Endothelial cell of umbilical vein (primary cell): ENCODE results near the gene HUWE1. TPM values are rescaled to one million over a fixed set of nuclear protein-coding genes. Genes with fewer than 3 reads are reported as not detected.

Experiments
- BruUV-seq: library from RNA; stranded (reverse); fragments of 400-500 nt; replicated peaks from 2 replicates; lab custom pipeline; 2021; lab: Mats Ljungman, UMichigan
- CTCF ChIA-PET: fragments of 300-600, 350-600 bp; sonication (Branson Sonifier 250); formaldehyde crosslinking; loops from one replicate; lab custom pipeline; 2021; ENCODE audit warnings: antibody characterized with exemption, inconsistent platforms; lab: Charles Lee
- POLR2A ChIA-PET: fragments of 300-600, 350-600 bp; sonication (Branson Sonifier 250); formaldehyde crosslinking; loops from one replicate; lab custom pipeline; 2021; ENCODE audit warnings: antibody characterized with exemption, inconsistent platforms; lab: Charles Lee
- DNase-seq: peaks from one replicate; pipeline ENCODE4 v3.0.0-alpha.2; 2011; ENCODE audit warnings: low read depth, low spot score
- FAIRE-seq: peaks from 2 replicates; lab custom pipeline; 2011; peaks lifted over from hg19 to GRCh38; lab: Jason Lieb, UNC
- H2AFZ ChIP-seq: 2 replicates; pipeline ENCODE4 v1.6.0; 2012; ENCODE audit warnings: low read depth, low read length, control low read depth, inconsistent platforms
- H3K27ac ChIP-seq: 2 replicates; pipeline ENCODE4 v1.5.1; 2011; ENCODE audit warnings: low read depth, mild to moderate bottlenecking, control low read depth, low read length, moderate library complexity; ENCODE audit not compliant: insufficient read depth
- H3K27me3 ChIP-seq, 2 experiments: 2 replicates each; pipeline versions ENCODE4 v1.6.0 to v1.6.1; 2011; ENCODE audit warnings: low read length in 2 of 2, mixed read lengths in 1 of 2; ENCODE audit not compliant: control insufficient read depth in 2 of 2, insufficient read depth in 2 of 2
- H3K36me3 ChIP-seq, 2 experiments: 2 replicates in 1 of 2; 3 replicates in 1 of 2; pipeline ENCODE4 v1.5.1; 2011; ENCODE audit warnings: low read length in 2 of 2, mild to moderate bottlenecking in 1 of 2, moderate library complexity in 1 of 2; ENCODE audit not compliant: control insufficient read depth in 2 of 2, insufficient read depth in 2 of 2; ENCODE audit errors: extremely low read depth in 1 of 2
- H3K4me1 ChIP-seq: 3 replicates; pipeline ENCODE4 v1.5.1; 2011; ENCODE audit warnings: mild to moderate bottlenecking, low read length; ENCODE audit not compliant: control insufficient read depth, insufficient read depth; ENCODE audit errors: extremely low read depth
- H3K4me2 ChIP-seq: 2 replicates; pipeline ENCODE4 v1.6.1; 2011; ENCODE audit warnings: low read length, control low read depth, mixed read lengths; ENCODE audit not compliant: insufficient read depth
- H3K4me3 ChIP-seq, 3 experiments: fragments of 200-600 bp in 1 of 3; sonication (generic), shearing (Covaris generic) in 1 of 3; replicated peaks in 1 of 3; 2 replicates each; pipeline ENCODE4 v1.5.1; 2011 to 2016; ENCODE audit warnings: control low read depth in 3 of 3, low read length in 3 of 3, mild to moderate bottlenecking in 2 of 3, inconsistent platforms in 1 of 3, low read depth in 1 of 3, moderate library complexity in 1 of 3; ENCODE audit not compliant: insufficient read depth in 1 of 3
- H3K79me2 ChIP-seq: 2 replicates; pipeline ENCODE4 v1.6.0; 2012; ENCODE audit warnings: low read length, inconsistent platforms; ENCODE audit not compliant: control insufficient read depth, insufficient read depth
- H3K9ac ChIP-seq: replicated peaks from 2 replicates; pipeline ENCODE3; 2011; ENCODE audit warnings: low read length, control low read depth; ENCODE audit not compliant: insufficient read depth; ENCODE audit errors: extremely low read depth
- H3K9me1 ChIP-seq: replicated peaks from 3 replicates; pipeline ENCODE4 v1.6.0; 2011; ENCODE audit warnings: mild to moderate bottlenecking, low read length; ENCODE audit not compliant: control insufficient read depth, insufficient read depth; ENCODE audit errors: extremely low read depth
- H3K9me3 ChIP-seq: replicated peaks from 2 replicates; pipeline ENCODE4 v1.5.1; 2012; ENCODE audit warnings: low read length, inconsistent platforms; ENCODE audit not compliant: control insufficient read depth, insufficient read depth
- H4K20me1 ChIP-seq: replicated peaks from 2 replicates; pipeline ENCODE3; 2011; ENCODE audit warnings: mild to moderate bottlenecking, low read length; ENCODE audit not compliant: control insufficient read depth, insufficient read depth; ENCODE audit errors: extremely low read depth
- EZH2 ChIP-seq: IDR thresholded peaks from 2 replicates; pipeline ENCODE4 v1.6.1; 2012; ENCODE audit warnings: borderline replicate concordance, low read depth, mild to moderate bottlenecking, moderate library complexity, low read length, inconsistent platforms; ENCODE audit not compliant: severe bottlenecking
- FOS ChIP-seq: IDR thresholded peaks from 2 replicates; pipeline ENCODE4 v1.6.1; 2011; ENCODE audit warnings: mild to moderate bottlenecking, low read length, moderate library complexity, borderline replicate concordance; ENCODE audit not compliant: insufficient read depth
- GATA2 ChIP-seq: IDR thresholded peaks from 2 replicates; pipeline ENCODE4 v1.7.0; 2011; ENCODE audit warnings: low read depth, mild to moderate bottlenecking, moderate library complexity, mixed read lengths, low read length; ENCODE audit not compliant: insufficient read length, insufficient read depth
- JUN ChIP-seq: IDR thresholded peaks from 2 replicates; pipeline ENCODE4 v1.6.1; 2011; ENCODE audit warnings: borderline replicate concordance, low read depth; ENCODE audit not compliant: insufficient read length, insufficient read depth
- MYC ChIP-seq: IDR thresholded peaks from one replicate; pipeline ENCODE4 v1.6.1; 2011; ENCODE audit warnings: mild to moderate bottlenecking, low read depth, low read length
- POLR2A ChIP-seq: IDR thresholded peaks from 2 replicates; pipeline ENCODE4 v1.6.1; 2012; ENCODE audit warnings: low read depth, mild to moderate bottlenecking, control low read depth, low read length
- POLR2AphosphoS5 ChIP-seq: IDR thresholded peaks from 2 replicates; pipeline ENCODE4 v1.6.1; 2012; ENCODE audit warnings: low read depth, mild to moderate bottlenecking, control low read depth, low read length, moderate library complexity; ENCODE audit not compliant: insufficient read depth
- dilution Hi-C: fragments of 300-500 bp; cut with MboI; formaldehyde crosslinking; loops from one replicate; pipeline ENCODE4 v1.15.0; 2019; ENCODE audit warnings: low sequenced_read_pairs; ENCODE audit not compliant: extremely low pct_ligation_motif_present
- intact Hi-C: fragments of 100-400 bp; cut with micrococcal nuclease; formaldehyde crosslinking; loops from one replicate; pipeline ENCODE4 v1.10.0; 2022
- polyA plus RNA-seq, 4 experiments: library from polyadenylated mRNA; depleted of rRNA in 3 of 4; stranded (reverse) in 3 of 4; unstranded in 1 of 4; fragments of >200 nt; gene quantifications; 2 replicates each; pipeline versions ENCODE4 v1.2.1 to v1.2.3, GENCODE V29; 2011 to 2012; ENCODE audit warnings: missing spikeins in 1 of 4
- total RNA-seq: library from RNA; stranded (reverse); gene quantifications from 2 replicates; pipeline ENCODE4 v1.2.3, GENCODE V29; 2021
- TF ChIP-seq, protein P1 (sequence below): IDR thresholded peaks from 2 replicates; pipeline ENCODE4 v1.6.1; 2011; ENCODE audit not compliant: insufficient read depth, insufficient read length
- TF ChIP-seq, protein P2 (sequence below), 2 donors: IDR thresholded peaks; 1 replicate in 1 of 2; 2 replicates in 1 of 2; pipeline ENCODE4 v1.5.1; 2011; ENCODE audit warnings: low read length in 2 of 2, mild to moderate bottlenecking in 2 of 2, moderate library complexity in 2 of 2, control low read depth in 1 of 2, inconsistent platforms in 1 of 2, low read depth in 1 of 2; ENCODE audit not compliant: insufficient read depth in 1 of 2; ENCODE audit errors: extremely low read depth in 1 of 2

Gene HUWE1
- total and polyA plus RNA-seq, 2 donors (not counting 3 experiments of a cell fraction or from before 2014, with no cell fraction given), result 66.6 to 210 TPM

DNA sequence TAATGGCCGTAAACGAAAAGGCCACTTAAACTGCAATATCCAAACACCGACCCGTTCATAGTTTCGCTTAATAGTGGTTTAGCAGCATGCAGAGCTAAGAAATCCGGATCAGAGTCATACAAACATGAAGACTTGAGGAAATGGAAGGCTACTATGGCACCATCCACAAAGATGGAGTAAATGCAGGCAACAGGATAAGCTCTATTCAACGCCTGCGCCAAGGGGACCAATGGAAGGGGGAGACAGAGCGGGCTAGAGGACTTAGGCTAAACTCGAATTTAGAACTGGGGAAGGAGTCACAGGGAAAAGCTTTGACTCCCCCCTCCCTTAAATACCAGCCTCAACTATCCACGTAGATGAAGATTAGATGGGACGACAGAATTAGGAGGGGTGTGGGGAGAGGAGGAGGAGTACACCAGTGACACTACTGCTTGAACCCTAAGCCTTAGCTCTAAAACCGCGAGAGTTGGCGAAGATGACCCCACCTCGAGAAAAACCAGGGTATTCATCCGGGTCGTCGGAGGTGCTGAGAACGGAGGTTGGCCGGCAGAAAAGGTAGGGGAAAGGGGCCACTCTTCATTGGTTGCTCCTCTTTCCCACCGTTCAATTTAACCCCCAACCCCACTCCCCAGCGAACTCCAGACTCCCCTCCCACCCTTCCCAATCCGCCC, 3.5 kb downstream of the HUWE1 start:
- Histone ChIP-seq H3K4me1 (peaks cover 23% of the 10 kb centered on the region), H3K36me3 (peaks cover 3 to 5% of the 10 kb centered on the region in 2 experiments), H3K9me3 (no peaks in the 10 kb centered on the region), H3K4me3 (peak overlapping the region; percentile 79 to 98 (median 92)), H4K20me1 (peaks cover 8% of the 10 kb centered on the region), H3K79me2 (peaks cover 64% of the 10 kb centered on the region), H3K27ac (peak overlapping the region; percentile 88), H3K4me2 (peak overlapping the region; percentile 99), H3K9me1 (no peaks in the 10 kb centered on the region), H3K27me3 (no peaks in the 10 kb centered on the region), H3K9ac (peak overlapping the region; percentile 98), H2AFZ (no peak overlapping the region)
- ChIA-PET POLR2A (interaction anchor here (0.8 to 0.9 kb wide), 2 partner anchors 13 to 17 kb away, joined by 3 read pairs; no protein-coding TSS in a partner anchor), CTCF (interaction anchor here (0.5 to 1.7 kb wide), 3 partner anchors 9 to 296 kb away, joined by 3 to 5 read pairs (median 3); no protein-coding TSS in a partner anchor)
- peak; percentile 57 for DNase-seq
- BruUV-seq, result no TSS peak
- TF ChIP-seq POLR2AphosphoS5 (peak; percentile 26), POLR2A (peak; percentile 26), MYC (no peak)
- dilution Hi-C loops, result no loop called here
- intact Hi-C loops, result loop anchor here (5.0 to 10.0 kb wide), 4 partner anchors 261 to 1482 kb away; partner anchors contain the start of genes FAM120C, MAGED2, RIBC1 and SMC1A
- FAIRE-seq, result peak; percentile 28

DNA sequence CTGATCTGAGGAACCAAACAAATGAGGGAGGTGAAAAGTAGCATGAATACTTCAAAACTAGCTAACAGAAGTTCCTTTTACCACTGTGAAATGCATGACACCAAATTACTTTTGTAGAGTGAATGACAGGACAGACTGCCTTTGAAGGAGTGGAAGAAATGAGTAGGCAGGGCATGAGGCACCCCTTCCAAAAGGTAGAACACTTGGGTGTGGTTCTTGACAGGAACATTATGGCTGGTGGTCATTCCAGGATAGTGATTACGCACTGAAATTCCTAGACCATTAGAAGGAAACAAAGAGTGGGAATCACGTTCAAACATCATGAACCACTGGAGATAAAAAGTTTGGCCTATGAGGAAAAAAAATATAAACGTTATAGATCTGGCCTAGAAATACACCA, 4.9 kb downstream of the HUWE1 start:
- FAIRE-seq, result no peak
- TF ChIP-seq POLR2AphosphoS5 (no peak), EZH2 (no peak), MYC (no peak), FOS (no peak), POLR2A (no peak), GATA2 (no peak), JUN (no peak)
- TF ChIP-seq, protein P1, sequence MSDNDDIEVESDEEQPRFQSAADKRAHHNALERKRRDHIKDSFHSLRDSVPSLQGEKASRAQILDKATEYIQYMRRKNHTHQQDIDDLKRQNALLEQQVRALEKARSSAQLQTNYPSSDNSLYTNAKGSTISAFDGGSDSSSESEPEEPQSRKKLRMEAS, result no peak
- TF ChIP-seq, protein P2, sequence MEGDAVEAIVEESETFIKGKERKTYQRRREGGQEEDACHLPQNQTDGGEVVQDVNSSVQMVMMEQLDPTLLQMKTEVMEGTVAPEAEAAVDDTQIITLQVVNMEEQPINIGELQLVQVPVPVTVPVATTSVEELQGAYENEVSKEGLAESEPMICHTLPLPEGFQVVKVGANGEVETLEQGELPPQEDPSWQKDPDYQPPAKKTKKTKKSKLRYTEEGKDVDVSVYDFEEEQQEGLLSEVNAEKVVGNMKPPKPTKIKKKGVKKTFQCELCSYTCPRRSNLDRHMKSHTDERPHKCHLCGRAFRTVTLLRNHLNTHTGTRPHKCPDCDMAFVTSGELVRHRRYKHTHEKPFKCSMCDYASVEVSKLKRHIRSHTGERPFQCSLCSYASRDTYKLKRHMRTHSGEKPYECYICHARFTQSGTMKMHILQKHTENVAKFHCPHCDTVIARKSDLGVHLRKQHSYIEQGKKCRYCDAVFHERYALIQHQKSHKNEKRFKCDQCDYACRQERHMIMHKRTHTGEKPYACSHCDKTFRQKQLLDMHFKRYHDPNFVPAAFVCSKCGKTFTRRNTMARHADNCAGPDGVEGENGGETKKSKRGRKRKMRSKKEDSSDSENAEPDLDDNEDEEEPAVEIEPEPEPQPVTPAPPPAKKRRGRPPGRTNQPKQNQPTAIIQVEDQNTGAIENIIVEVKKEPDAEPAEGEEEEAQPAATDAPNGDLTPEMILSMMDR (IDR thresholded peaks at IDR 0.05; ENCODE audit: extremely low read depth in 1 of 2, insufficient read depth in 1 of 2, low read depth in 1 of 2, low read length in 2 of 2), result no peak
- Histone ChIP-seq H3K9me1 (no peaks in the 10 kb centered on the region), H3K9me3 (no peaks in the 10 kb centered on the region), H4K20me1 (peaks cover 8% of the 10 kb centered on the region), H3K4me1 (peaks cover 20% of the 10 kb centered on the region), H3K4me2 (peak overlapping the region; percentile 99), H3K4me3 (peak overlapping the region in 1 of 3 experiments; percentile 98), H3K27me3 (no peaks in the 10 kb centered on the region), H3K79me2 (peaks cover 75% of the 10 kb centered on the region), H3K36me3 (peaks cover 5 to 6% of the 10 kb centered on the region in 2 experiments), H2AFZ (no peak overlapping the region), H3K9ac (no peak overlapping the region), H3K27ac (no peak overlapping the region)
- ChIA-PET POLR2A (no interaction called here), CTCF (no interaction called here)
- no peak for DNase-seq
- BruUV-seq, result no TSS peak
- dilution Hi-C loops (no loop called here), intact Hi-C loops (loop anchor here (5.0 to 10.0 kb wide), 4 partner anchors 259 to 1483 kb away; partner anchors contain the start of genes FAM120C, MAGED2, RIBC1 and SMC1A)
